HCEC 1CT (cell line): ENCODE results near the gene SARS1.
"Not testable (repeated sequence)": the region's sequence is repeated elsewhere in the genome, so short reads cannot be mapped to it uniquely, and the experiment has no call there.

Experiments
- DNase-seq: peaks from one replicate; pipeline ENCODE4 v3.0.0-alpha.2; 2017

The SARS1 gene

GRCh38 chr1:109279615-109280278 lies 66.0 kb downstream of the SARS1 start:
- no peak for DNase-seq

DNA sequence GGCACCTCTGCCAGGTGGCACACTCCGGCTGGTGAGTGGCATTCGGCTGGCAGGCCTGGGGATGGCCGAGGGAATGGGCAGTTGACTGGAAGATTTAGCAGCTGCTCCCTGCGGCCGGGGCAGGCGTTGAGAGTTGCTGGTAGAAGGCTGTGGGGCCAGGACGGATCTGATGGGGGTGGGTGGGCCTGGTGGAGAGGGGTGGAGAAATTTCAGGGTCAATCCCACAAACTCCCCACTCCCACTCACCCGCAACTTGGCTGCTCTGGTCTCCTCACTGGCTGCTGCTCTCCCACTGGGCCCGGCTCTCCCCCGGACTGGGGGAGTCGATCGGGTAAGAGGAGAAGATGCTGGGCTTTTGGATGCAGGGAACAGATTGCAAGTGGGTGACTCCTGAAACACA lies 67.1 kb downstream of the SARS1 start:
- DNase-seq = no peak

DNA sequence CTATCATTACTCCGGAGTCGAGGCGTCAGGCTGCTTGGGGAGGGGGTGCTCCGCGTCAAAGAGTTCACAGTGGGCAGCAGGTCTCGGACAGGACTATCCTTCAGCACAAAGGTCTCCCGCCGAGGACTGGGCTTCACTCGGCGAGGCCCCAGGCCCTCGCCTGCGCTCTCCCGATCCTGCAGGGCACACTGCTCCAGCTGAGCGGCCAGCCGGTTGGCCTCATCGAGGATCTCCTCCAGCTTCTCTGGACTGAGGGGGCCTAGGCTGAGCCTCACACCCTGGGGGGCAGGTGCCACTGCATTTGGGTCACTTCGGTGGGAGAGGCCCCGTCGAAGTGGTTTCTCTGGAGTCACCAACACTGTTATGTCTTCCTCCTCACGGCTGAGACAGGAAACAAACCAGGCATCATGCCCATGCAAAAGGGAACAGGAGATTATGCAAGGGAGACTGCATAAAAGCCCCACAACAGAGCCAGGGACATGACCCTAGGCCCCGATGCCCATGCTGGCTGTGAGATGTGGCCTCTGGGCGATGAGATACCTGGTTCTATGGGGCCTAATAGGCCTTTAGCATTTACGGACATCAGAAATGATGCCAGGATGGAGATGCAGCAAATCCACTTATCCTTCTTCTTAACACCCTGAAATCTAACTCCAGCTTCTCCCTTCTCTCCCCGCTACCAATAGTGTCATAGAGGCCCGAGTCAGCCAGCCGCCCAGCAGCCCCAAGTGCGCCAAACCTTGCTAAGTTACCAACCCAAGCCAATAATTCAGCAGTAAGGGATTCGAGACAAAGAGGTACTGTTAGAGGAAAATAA lies 68.2 kb downstream of the SARS1 start:
- DNase-seq = no peak

GRCh38 chr1:109282497-109282951 lies 68.8 kb downstream of the SARS1 start:
- no peak for DNase-seq

GRCh38 chr1:109282952-109283747 lies 69.4 kb downstream of the SARS1 start, which contains the start of gene PSRC1:
Gene PSRC1, minus strand, starts transcription at chr1:109283145.
- DNase-seq = peak; percentile 97

DNA sequence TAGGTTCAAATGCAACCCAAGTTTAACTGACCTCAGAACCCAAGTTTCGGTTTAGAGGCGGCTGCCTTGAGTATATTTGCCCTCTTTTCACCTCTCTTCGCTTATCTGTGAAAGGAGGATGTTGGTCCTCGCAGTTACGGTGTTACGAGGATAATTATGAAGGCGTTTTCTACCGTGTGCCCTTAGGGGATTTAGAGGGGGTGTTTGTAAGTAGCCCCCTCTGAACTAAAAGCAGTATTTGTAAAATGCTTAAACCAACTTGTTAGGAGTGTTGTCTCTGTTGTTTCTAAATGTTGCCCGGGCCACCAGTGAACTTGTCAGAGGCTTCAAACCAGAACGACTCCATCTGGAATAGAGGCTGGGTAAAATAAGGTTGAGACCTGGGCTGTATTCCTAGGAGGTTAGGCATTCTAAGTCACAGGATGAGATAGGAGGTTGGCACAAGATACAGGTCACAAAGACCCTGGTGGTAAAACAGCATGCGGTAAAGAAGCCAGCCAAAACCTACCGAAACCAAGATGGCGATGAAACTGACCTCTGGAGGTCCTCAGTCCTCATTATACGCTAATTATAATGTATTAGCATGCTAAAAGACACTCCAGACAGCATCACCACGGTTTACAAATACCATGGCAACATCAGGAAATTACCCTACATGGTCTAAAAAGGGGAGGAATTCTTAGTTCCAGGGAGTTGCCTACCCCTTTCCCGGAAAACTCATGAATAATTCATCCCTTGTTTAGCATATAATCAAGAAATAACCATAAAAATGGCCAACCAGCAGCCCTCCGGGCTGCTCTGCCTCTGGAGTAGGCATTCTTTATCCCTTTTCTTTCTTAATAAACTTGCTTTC lies 70.3 kb downstream of the SARS1 start:
- DNase-seq = no peak

GRCh38 chr1:109286762-109287161 lies 73.0 kb downstream of the SARS1 start:
- DNase-seq = not testable (repeated sequence)
